Panc1 (cell line): ENCODE results near the gene ZFP90. TPM values are rescaled to one million over a fixed set of nuclear protein-coding genes. Genes with fewer than 3 reads are reported as not detected.
"Not testable (repeated sequence)": the region's sequence is repeated elsewhere in the genome, so short reads cannot be mapped to it uniquely, and the experiment has no call there.

Experiments
- ATAC-seq: fragments of 200-7000 bp; cut with Tn5 transposase; 2 replicates; pipeline ENCODE4 v1.9.1; 2020; ENCODE audit warnings: mild to moderate bottlenecking, moderate library complexity
- BruUV-seq: library from RNA; stranded (reverse); fragments of 400-500 nt; replicated peaks from 2 replicates; lab custom pipeline; 2021; lab: Mats Ljungman, UMichigan
- CTCF ChIA-PET: fragments of 300-600 bp; sonication (Branson Sonifier 250); formaldehyde crosslinking; loops from one replicate; lab custom pipeline; 2022; ENCODE audit warnings: antibody characterized with exemption; lab: Charles Lee
- POLR2A ChIA-PET: fragments of 300-600 bp; sonication (Branson Sonifier 250); formaldehyde crosslinking; loops from one replicate; lab custom pipeline; 2022; ENCODE audit warnings: antibody characterized with exemption; lab: Charles Lee
- DNase-seq: peaks from one replicate; pipeline ENCODE4 v3.0.0-alpha.2; 2010; ENCODE audit warnings: low read depth, low spot score
- H3K27ac ChIP-seq: 2 replicates; pipeline ENCODE4 v1.5.1; 2011; ENCODE audit warnings: mild to moderate bottlenecking, low read length, inconsistent platforms
- H3K27me3 ChIP-seq: fragments of 200-500 bp; sonication (Bioruptor generic); 2 replicates; pipeline ENCODE4 v1.6.0; 2014; ENCODE audit warnings: low read length, inconsistent platforms; ENCODE audit not compliant: control insufficient read depth, insufficient read depth
- H3K36me3 ChIP-seq: fragments of 200-500 bp; sonication (Bioruptor generic); 2 replicates; pipeline ENCODE4 v1.5.1; 2014; ENCODE audit warnings: inconsistent platforms, mild to moderate bottlenecking, low read length, moderate library complexity; ENCODE audit not compliant: control insufficient read depth, insufficient read depth
- H3K4me1 ChIP-seq: 2 replicates; pipeline ENCODE4 v1.5.1; 2011; ENCODE audit warnings: inconsistent platforms, mild to moderate bottlenecking, low read length, moderate library complexity; ENCODE audit not compliant: control insufficient read depth, insufficient read depth
- H3K4me3 ChIP-seq, 2 experiments: 2 replicates each; pipeline ENCODE4 v1.5.1; 2011 to 2012; ENCODE audit warnings: low read depth in 2 of 2, low read length in 2 of 2, mild to moderate bottlenecking in 2 of 2, inconsistent platforms in 1 of 2, moderate library complexity in 1 of 2
- H3K9me3 ChIP-seq: fragments of 200-500 bp; sonication (Bioruptor generic); 2 replicates; pipeline ENCODE4 v1.5.1; 2014; ENCODE audit warnings: low read depth, mild to moderate bottlenecking, inconsistent platforms, low read length, moderate library complexity; ENCODE audit not compliant: control insufficient read depth, insufficient read depth
- CTCF ChIP-seq: fragments of 450-650 bp; IDR thresholded peaks from 2 replicates; pipeline ENCODE4 v1.5.1; 2017; ENCODE audit warnings: mild to moderate bottlenecking
- POLR2AphosphoS5 ChIP-seq: IDR thresholded peaks from 2 replicates; pipeline ENCODE4 v1.6.1; 2012; ENCODE audit warnings: mild to moderate bottlenecking, low read depth, low read length, moderate library complexity
- REST ChIP-seq, 2 experiments: IDR thresholded peaks; 2 replicates each; pipeline ENCODE4 v1.6.1; 2011 to 2012; ENCODE audit warnings: low read depth in 2 of 2, control low read depth in 1 of 2, low read length in 1 of 2, mild to moderate bottlenecking in 1 of 2, moderate library complexity in 1 of 2; ENCODE audit not compliant: insufficient read depth in 1 of 2
- SIN3A ChIP-seq: IDR thresholded peaks from 2 replicates; pipeline ENCODE4 v1.6.1; 2012; ENCODE audit warnings: low read depth, mild to moderate bottlenecking, low read length, moderate library complexity, borderline replicate concordance; ENCODE audit not compliant: insufficient read depth
- TCF7L2 ChIP-seq: IDR thresholded peaks from 2 replicates; pipeline ENCODE4 v1.6.1; 2011; ENCODE audit warnings: mild to moderate bottlenecking, low read depth, low read length, inconsistent platforms
- in situ Hi-C: cut with HindIII; loops from 2 replicates; pipeline ENCODE4 v1.10.0; 2016; ENCODE audit warnings: low sequenced_read_pairs, low pct_unique_long_range_greater_than_20kb
- intact Hi-C: fragments of 100-400 bp; cut with micrococcal nuclease; formaldehyde crosslinking; loops from one replicate; pipeline ENCODE4 v1.10.0; 2022; ENCODE audit not compliant: unreplicated experiment
- total RNA-seq: library from RNA; stranded (reverse); gene quantifications from one replicate; pipeline ENCODE4 v1.2.1, GENCODE V29; 2021; ENCODE audit not compliant: unreplicated experiment

The ZFP90 gene
- total RNA-seq, 1 experiment from 2014 or later: 16.8 TPM

GRCh38 chr16:68493412-68494070 is 45.5 kb upstream of the ZFP90 start:
- TF ChIP-seq SIN3A (no peak), CTCF (no peak), POLR2AphosphoS5 (no peak), REST (IDR thresholded peaks at IDR 0.05; ENCODE audit: insufficient read depth in 1 of 2, low read depth in 2 of 2, low read length in 1 of 2) (no peak), TCF7L2 (no peak)
- no peaks in the 10 kb centered on the region for H3K9me3 ChIP-seq
- in situ Hi-C loops: no loop called here
- no TSS peak for BruUV-seq
- H3K27me3 ChIP-seq: no peaks in the 10 kb centered on the region
- POLR2A ChIA-PET: no interaction called here
- ATAC-seq (no peak), DNase-seq (no peak)
- H3K4me1 ChIP-seq: peaks cover 3% of the 10 kb centered on the region; the same call in 1 of the 2 replicates
- H3K4me3 ChIP-seq: no peak overlapping the region
- intact Hi-C loops: no loop called here
- no peaks in the 10 kb centered on the region for H3K36me3 ChIP-seq
- CTCF ChIA-PET: no interaction called here
- H3K27ac ChIP-seq: no peak overlapping the region

- BruUV-seq, in situ Hi-C loops, CTCF ChIA-PET, DNase-seq, H3K9me3 ChIP-seq, POLR2A ChIA-PET, intact Hi-C loops, H3K36me3 ChIP-seq, H3K27me3 ChIP-seq, H3K27ac ChIP-seq, H3K4me1 ChIP-seq, ATAC-seq, H3K4me3 ChIP-seq: not testable (repeated sequence)
Observed at GRCh38 chr16:68494261-68494660, 44.8 kb upstream of the ZFP90 start.

- ATAC-seq: no peak
Observed at GRCh38 chr16:68496689-68497088, 42.4 kb upstream of the ZFP90 start.

More at GRCh38 chr16:68496689-68497088, 42.4 kb upstream of the ZFP90 start:
- DNase-seq: no peak
- Histone ChIP-seq H3K27ac (no peak overlapping the region), H3K9me3 (no peaks in the 10 kb centered on the region), H3K4me3 (no peak overlapping the region), H3K27me3 (no peaks in the 10 kb centered on the region), H3K36me3 (no peaks in the 10 kb centered on the region), H3K4me1 (no peaks in the 10 kb centered on the region; the same call in 1 of the 2 replicates)
- POLR2A ChIA-PET: no interaction called here
- intact Hi-C loops: no loop called here
- CTCF ChIA-PET: no interaction called here
- no TSS peak for BruUV-seq
- TF ChIP-seq TCF7L2: no peak
- TF ChIP-seq CTCF: no peak
- no peak for TF ChIP-seq SIN3A
- no peak for TF ChIP-seq POLR2AphosphoS5
- TF ChIP-seq REST (IDR thresholded peaks at IDR 0.05; ENCODE audit: insufficient read depth in 1 of 2, low read depth in 2 of 2, low read length in 1 of 2): no peak
- in situ Hi-C loops: no loop called here
